Coronary artery (tissue), 2 donors: Measurements from ENCODE around the gene PTPN14.

Experiments used
- DNase-seq: peaks from one replicate; pipeline ENCODE4 v3.0.0-alpha.2; 2017; ENCODE audit warnings: low spot score
- H3K27ac ChIP-seq, 2 donors: fragments of 200-600 bp; sonication (generic); one replicate each; pipeline ENCODE4 v1.5.1; 2016 to 2019
- H3K4me3 ChIP-seq: fragments of 200-600 bp; sonication (generic); 2 replicates; pipeline ENCODE4 v1.5.1; 2016; ENCODE audit warnings: mild to moderate bottlenecking, moderate library complexity
- CTCF ChIP-seq: fragments of 200-600 bp; sonication (generic); IDR thresholded peaks from one replicate; pipeline ENCODE4 v1.5.1; 2019; ENCODE audit warnings: antibody characterized with exemption

PTPN14 gene

GRCh38 chr1:214300149-214300780, 251.1 kb downstream of the PTPN14 start:
- H3K27ac ChIP-seq, result no peak overlapping the region
- no peak overlapping the region for H3K4me3 ChIP-seq
- TF ChIP-seq CTCF, result no peak
- no peak for DNase-seq
